HUDEP-2 (cell line): ENCODE data around the gene SPOCK2.
"Not testable (repeated sequence)": the region's sequence is repeated elsewhere in the genome, so short reads cannot be mapped to it uniquely, and the experiment has no call there.

Experiments used
- DNase-seq, 76 experiments: peaks; one replicate each; lab custom pipeline; 2025; ENCODE audit not compliant: unreplicated experiment in 76 of 76; lab: John Stamatoyannopoulos, UW

Gene SPOCK2, protein sequence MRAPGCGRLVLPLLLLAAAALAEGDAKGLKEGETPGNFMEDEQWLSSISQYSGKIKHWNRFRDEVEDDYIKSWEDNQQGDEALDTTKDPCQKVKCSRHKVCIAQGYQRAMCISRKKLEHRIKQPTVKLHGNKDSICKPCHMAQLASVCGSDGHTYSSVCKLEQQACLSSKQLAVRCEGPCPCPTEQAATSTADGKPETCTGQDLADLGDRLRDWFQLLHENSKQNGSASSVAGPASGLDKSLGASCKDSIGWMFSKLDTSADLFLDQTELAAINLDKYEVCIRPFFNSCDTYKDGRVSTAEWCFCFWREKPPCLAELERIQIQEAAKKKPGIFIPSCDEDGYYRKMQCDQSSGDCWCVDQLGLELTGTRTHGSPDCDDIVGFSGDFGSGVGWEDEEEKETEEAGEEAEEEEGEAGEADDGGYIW

DNA sequence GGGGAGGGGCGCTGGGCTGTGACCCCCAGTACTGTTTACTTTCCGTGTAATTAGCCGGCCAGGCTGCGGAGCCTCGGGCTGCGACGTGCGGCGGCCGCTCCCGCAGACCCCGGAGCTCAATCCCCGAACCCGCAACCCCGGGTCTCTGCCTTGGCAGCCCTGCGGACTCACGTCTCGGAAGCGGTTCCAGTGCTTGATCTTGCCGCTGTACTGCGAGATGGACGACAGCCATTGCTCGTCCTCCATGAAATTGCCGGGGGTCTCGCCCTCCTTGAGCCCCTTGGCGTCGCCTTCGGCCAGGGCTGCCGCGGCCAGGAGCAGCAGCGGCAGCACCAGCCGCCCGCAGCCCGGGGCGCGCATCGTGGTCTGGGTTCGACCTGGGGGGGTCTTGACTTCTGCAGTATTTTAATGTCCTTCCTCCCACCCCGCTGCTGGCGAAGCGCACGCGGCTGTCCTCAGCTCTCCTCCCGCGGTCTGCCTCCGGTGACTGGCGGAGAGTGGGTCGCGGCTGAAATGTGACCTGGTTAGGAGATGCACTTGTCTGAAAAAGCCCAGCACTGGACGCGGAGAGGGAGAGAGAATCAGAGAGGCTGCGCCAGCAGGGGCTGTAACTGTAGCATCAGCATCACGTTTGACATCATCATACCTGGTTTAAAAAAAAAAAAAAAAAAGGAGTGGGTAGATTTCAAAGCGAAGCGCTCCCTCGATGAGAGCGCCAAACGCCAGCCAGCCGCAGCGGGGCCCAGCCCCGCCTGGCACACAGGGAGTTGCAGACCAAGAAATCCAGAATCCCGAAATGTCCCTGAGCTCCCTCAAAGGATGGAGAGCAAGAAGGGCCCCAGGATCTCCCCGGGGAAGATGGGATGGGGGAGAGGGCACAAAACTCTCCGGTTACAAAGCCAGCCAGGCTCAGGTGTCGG lies at the start of gene SPOCK2:
Gene SPOCK2 (minus strand): TSS at position 583 of the 920 bp plus-strand sequence. CDS start 223 bp downstream, at position 360.
- no peak for DNase-seq

DNA sequence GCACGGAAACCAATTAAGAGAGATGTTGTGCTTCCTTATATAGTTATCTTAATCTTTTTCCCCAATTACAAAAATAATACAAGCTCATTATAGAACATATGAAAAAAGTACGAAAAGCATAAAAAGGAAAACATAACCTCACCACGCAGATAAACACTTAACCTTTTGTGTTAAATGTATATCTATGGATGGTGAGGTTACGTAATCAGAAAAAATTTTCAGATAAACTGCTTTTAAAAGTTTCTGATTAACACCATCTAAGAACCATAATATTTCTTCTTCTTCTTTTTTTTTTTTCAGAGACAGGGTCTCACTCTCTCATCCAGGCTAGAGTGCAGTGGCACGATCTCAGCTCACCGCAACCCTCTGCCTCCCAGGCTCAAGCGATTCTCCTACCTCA lies 49.2 kb upstream of the SPOCK2 start:
- no peak for DNase-seq

DNA sequence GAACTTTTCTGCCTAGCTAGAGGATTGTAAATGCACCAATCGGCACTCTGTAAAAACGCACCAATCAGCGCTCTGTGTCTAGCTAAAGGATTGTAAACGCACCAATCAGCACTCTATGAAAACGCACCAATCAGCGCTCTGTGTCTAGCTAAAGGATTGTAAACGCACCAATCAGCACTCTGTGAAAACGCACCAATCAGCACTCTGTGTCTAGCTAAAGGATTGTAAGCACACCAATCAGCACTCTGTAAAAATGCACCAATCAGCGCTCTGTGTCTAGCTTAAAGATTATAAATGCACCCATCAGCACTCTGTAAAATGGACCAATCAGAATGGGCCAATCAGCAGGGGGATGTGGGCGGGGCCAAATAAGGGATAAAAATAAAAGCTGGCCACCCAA lies 47.9 kb upstream of the SPOCK2 start:
- DNase-seq: not testable (repeated sequence)

DNA sequence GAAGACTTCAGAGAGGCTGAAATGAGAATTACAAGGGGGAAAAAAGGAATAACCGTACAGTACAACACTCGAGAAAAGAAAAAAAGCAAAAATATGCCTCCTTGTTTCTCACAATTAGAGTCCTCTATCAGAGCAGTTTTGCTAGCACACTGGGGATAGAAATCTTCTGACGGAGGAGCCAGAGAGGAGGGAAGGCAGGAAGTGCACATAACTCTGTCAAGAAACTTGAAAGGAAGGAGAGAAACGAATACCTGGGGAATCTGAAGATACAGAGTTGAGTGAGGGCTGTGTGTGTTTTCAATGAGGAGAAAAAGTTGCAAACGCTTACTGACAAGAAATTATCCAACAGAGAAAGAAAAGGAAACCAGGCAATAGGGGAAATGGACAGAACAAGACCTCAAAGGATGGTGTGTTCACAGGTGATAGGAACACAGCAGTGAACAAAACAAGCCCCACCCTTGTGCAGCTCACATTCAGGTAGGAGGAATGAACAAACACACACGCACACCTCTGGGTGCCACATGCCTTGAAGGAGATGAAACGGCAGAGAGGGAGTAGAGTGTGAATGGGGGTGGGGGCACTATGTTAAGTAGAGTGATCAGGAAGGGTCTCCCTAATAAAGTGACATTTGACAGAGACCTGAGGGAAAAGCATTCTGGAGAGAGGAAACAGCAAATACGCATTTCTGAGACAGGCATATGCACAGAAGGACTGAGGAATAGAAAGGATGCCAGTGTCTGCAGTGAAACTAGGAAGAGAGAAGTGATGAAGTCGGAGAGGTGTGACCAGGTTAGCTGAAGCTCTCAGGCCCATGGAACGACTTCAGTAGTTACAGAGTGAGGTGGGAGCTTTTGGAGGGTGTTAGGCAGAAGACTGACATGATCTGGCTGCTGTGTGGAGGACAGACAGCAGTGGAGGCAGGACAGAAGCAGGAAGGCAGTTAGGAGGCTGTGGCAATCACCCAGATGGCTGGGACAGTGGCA lies 46.7 kb upstream of the SPOCK2 start:
- DNase-seq: no peak

DNA sequence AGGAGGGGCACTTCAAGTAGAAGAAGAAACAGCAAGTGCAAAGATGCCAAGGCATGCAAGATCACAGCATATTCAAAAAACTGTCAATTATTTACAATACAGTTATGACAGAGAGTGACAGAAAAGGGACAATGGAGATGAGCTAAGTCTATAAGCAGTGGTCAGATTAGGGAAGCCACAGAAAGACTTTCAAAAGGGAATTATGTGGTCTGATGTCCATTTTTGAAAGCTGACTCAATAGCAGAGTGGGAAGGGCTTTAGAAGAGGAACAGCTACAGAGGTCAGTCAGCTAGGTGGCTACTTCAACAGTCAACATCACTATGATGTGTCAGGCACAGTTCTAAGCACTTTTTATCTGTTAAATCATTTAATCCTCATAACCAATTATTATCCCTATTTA lies 45.2 kb upstream of the SPOCK2 start:
- DNase-seq: no peak

DNA sequence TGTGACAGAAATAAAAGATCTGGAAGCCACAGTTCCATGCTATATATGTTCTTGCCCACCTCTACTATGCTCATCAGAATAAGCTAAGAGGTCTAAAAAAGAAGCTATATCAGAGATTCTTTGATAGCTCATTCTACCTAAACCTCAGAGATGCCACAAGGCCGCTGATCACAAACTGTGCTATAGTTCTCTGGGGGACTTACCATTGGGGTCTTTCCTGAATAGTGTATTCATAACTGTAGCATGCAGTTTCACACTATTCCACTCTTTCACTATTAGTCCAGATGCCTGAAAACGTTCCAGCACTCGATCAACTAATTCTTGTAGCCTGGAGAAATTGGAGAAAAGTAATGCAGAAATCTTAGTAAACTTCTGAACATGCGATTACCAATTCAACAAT lies 44.5 kb upstream of the SPOCK2 start:
- no peak for DNase-seq

DNA sequence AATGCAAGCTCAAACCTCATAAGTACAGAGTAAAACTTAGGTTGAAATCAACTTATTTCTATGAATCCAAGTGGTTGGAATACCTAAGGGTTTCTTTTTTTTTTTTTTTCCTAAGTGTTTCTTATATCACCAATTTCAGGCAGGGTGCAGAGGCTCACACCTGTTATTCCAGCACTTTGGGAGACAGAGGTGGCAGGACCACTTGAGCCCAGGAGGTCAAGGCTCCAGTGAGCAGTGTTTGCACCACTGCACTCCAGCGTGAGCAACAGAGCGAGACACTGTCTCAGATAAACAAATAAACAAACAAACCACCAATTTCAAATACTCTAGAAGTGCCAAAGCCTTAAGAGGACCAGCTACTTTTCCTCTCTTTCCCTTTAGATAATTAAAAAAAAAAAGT lies 39.2 kb upstream of the SPOCK2 start:
- no peak for DNase-seq

DNA sequence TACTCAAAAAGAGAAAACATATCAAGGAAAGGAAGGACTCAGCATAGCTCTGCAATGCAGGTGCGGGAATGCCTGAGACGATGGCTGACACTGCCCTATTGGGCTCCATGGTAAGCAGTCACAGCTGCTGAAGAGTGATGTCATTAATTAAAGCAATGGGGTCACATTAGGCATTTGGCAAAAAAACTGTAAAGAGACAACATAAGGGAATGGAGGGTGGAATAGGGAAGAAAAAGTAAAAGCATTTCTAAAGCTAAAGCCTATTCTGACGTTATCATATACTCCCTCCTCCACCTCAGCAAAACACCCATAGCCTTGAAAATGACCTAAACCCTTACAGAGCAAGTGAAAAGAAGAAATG lies 38.5 kb upstream of the SPOCK2 start:
- no peak for DNase-seq

DNA sequence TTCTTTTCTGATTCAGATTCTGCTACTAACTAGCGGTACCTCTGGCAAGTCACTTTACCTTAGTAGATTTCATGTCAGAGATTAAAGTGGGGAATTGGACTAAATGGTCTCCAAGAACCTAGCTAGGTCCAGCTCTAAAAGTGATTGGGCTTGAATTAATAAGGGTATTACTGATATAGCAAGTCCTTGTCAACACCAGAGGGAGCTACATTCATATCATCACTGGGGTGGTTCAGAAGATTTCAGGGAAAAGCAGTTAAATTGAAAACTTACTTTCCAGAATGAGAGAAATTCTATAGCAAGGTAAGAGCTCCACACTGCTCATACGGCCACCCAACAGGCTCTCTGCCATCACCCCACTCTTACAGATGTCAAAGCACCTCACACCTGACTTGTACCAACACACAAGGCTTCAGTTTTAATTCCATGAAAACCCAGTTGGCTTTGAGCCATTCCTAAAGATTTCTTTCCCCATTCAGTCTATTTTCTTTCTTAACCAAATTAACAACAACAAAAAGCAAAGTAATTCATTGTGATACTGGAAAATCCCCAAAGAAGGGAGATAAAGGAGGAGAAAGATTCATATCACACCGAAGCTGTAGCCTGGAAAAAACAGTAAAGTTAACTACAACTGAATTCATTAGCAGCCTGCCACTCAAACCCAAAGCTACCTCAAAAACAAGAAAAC lies 38.0 kb upstream of the SPOCK2 start:
- peak in 29 of 76 experiments; percentile 2 to 55 (median 19) for DNase-seq

DNA sequence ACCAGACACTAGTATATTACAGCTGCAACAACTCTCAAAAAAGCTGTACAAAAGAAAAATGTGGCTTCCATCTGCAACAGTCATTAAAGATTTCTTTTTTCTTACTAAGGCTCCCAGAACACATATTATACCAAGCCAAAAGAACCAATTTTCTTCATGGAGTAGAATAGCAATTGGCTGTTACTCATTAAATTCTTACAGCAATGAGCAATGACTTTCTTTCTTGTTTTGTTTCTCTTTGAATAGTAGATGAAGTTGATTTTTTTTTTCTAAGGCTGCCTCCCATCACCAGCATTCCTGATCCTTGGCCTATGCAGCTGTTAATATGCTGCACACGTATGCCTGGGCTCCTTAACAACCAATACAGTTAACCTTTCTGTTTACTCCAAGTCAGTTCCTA lies 36.6 kb upstream of the SPOCK2 start:
- no peak for DNase-seq

DNA sequence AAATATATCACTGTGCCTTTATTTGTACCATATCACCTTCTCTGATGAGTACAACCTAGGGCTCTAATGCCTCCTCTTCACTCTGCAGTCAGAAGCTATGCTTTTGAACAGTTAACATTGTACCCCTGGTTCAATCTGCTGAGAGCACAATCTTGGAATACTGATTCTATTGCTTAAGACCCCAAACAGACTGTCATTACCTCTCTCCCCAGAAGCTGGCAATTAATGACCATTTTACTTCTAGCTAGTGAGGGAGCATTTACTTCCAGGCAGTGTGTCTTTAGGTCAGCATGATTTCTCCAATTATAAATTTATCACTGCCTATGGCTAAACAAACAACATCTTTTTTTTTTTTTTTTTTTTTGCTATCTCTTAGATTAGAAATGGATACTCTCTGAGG lies 36.0 kb upstream of the SPOCK2 start:
- DNase-seq: no peak

DNA sequence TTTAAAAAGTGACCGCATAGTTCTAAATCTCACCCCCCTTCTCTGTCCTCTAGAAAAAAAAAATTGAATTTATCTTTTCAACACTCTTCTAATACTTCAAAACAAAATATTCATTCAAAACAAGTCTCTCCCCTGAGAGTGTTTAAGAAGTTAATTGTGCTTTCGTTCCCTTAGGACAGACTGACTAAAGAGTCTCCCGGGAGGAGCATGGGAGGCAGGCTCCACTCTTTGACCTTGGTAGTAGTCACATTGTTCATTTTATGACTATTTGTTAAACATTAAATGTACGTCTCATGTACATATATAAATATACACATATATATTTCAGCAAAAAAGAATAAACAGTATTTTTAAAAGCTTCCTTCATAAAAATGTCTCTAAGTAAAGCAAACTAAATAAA lies 35.3 kb upstream of the SPOCK2 start:
- no peak for DNase-seq

DNA sequence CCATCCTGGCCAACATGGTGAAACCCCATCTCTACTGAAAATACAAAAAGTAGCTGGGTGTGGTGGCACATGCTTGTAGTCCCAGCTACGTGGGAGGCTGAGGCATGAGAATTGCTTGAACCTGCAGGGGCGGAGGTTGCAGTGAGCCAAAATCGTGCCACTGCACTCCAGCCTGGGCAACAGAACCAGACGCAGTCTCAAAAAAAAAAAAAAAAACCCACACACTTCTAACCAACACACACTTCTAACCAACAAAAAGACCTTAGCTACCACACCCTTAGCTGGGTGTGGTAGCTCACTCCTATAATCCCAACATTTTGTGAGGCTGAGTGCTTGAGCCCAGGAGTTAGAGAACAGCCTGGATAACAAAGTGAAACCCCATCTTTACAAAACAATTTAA lies 33.9 kb upstream of the SPOCK2 start:
- DNase-seq: peak in 1 of 76 experiments; percentile 1

DNA sequence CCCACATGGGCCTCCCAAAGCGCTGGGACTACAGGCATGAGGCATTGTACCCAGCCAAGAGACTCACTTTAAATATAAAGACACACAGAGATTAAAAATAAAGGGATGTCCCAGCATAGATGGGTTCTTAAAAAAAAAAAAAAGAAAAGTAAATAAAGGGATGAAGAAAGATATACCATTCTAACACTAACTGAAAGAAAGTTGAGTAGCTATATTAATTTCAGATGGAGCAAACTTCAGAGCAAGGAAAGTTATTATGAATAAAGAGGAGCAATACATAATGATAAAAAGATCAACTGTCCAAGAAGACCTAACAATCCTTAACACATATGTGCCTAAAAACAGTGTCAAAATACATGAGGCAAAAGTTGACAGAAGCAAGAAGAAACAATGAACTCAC lies 33.0 kb upstream of the SPOCK2 start:
- no peak for DNase-seq

DNA sequence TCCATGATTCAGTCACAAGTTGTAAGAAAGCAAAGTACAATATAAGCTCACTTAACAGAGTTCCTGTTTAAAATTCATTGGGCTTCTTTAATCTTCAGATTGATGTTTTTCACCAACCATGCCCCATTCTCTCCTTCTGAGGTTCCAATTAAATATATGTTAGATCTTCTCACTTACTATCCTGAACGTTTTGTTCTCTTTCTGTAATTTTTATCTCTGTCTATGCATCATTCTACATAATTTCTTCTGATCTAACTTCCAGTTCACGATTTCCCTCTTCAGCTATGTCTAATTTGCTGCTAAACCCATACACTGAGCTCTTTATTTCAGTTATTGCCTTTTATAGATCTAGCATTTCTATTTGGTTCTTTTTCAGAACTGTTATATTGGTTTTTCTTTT lies 28.0 kb upstream of the SPOCK2 start:
- no peak for DNase-seq

DNA sequence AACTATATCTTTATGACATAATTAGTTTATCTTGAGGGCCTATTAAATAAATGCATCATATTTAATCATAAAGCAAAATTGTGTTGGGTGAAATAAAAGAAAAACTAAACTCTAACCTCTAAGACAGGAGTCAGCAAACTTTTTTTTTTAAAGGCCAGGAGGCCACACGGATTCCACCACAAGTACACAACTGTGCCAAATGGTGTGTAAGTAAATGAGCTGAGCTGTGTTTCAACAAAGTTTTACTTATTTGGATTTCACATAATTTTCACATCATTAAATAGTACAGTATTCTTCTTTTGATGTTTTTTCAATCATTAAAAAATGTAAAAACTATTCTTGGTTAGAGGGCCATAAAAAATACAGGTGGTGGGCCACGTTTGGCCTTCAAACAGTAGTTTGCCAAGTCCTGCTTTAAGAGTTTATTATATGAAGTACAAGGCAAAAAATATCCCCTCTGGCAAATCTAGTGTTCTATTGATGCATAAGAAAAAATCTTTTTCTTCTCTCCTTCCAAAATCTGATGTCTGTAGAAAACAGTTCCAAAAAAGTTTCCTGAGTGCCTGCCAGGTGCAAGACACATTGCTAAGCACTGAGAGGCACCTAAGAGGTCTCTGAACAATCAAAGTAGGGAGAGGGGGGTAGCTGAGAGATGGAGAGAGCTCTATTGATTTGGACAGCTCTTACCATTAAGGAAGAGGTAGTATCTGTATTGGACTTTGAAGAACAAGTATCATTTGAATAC lies 26.5 kb upstream of the SPOCK2 start:
- no peak for DNase-seq

DNA sequence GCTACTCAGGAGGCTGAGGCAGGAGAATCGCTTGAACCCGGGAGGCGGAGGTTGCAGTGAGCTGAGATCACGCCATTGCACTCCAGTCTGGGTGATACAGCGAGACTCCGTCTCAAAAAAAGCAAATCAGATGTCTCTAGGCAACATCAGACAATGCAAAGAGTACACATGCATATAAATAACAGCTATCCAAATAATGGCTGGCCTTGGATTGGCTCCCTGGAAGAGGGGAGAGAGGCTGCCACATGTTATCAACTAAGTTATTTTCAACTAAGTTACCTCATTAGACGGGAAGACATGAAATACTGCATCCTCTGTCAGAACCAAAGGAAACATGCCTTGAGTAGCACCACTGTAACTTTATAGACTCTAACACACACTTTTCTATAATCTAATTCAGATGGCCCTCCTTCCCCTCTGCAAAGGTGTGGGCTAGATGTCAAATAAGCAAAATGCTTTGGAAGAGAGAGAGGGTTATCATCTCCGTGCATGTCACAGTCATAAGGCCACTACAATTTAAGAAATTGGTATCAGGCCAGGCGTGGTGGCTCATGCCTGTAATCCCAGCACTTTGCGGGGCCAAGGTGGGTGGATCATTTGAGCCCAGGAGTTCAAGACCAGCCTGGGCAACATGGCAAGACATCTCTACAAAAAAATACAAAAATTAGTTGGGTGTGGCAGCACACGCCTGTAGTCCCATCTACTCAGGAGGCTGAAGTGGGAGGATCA lies 22.5 kb upstream of the SPOCK2 start:
- DNase-seq: no peak

DNA sequence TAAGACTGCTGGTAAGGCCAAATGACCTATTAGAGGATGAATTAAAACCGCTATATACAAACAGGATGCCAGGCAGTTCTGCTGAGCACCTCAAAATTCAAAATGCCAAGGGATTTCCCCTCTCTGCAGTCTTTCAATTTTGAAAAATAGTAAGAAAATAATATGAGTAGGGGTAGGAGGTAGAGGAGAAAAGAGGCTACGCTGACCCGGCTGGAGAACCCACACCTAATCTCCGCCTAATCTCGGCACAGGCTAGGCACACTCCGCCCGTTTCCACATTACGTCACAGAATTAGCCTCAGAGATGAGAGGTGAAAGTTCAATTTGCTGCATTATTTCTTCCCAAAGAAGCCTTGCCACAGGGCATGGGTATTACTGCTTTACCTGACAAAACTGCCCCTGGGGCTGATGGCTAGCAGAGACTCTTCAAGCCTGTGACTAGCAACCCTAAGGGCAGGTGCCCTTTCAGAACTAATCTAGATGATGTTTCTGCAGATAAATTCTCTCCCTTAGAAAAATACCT lies 21.3 kb upstream of the SPOCK2 start:
- no peak for DNase-seq
